NCI-H2196 treated with DMSO at 0.1 percent for 48 hours (cell line): ENCODE measurements around the gene LRRC71.

Experiments used
- DNase-seq: peaks from one replicate; lab custom pipeline; 2025; ENCODE audit not compliant: unreplicated experiment; lab: John Stamatoyannopoulos, UW

LRRC71 gene

GRCh38 chr1:156905176-156905575 lies 15.3 kb upstream of the LRRC71 start:
- DNase-seq: no peak

- no peak for DNase-seq
These were observed 14.8 kb upstream of the LRRC71 start for GRCh38 chr1:156905651-156906050.

GRCh38 chr1:156906206-156906906 lies 14.1 kb upstream of the LRRC71 start:
- DNase-seq: no peak

GRCh38 chr1:156908541-156908940 lies 11.9 kb upstream of the LRRC71 start:
- DNase-seq: no peak

GRCh38 chr1:156908955-156909354 lies 11.5 kb upstream of the LRRC71 start:
- DNase-seq: no peak

GRCh38 chr1:156909671-156910070 lies 10.8 kb upstream of the LRRC71 start:
- no peak for DNase-seq

- DNase-seq: no peak
These were observed 10.1 kb upstream of the LRRC71 start for GRCh38 chr1:156910309-156910782.

- no peak for DNase-seq
These were observed 8.7 kb upstream of the LRRC71 start for GRCh38 chr1:156911577-156912298.

GRCh38 chr1:156912310-156912709 lies 8.1 kb upstream of the LRRC71 start:
- DNase-seq: no peak

GRCh38 chr1:156912861-156913808 lies 7.3 kb upstream of the LRRC71 start:
- DNase-seq: peak; percentile 91

GRCh38 chr1:156913809-156914387 lies 6.5 kb upstream of the LRRC71 start:
- DNase-seq: no peak

- DNase-seq: no peak
These were observed 6.0 kb upstream of the LRRC71 start for GRCh38 chr1:156914440-156914856.

GRCh38 chr1:156921053-156921529 lies 659 bp downstream of the LRRC71 start:
- DNase-seq: no peak

- peak; percentile 56 for DNase-seq
These were observed 2.7 kb downstream of the LRRC71 start for GRCh38 chr1:156922986-156923669.

GRCh38 chr1:156923670-156924477 lies 3.4 kb downstream of the LRRC71 start:
- no peak for DNase-seq

GRCh38 chr1:156924478-156925153 lies 4.2 kb downstream of the LRRC71 start:
- no peak for DNase-seq

- DNase-seq: no peak
These were observed 5.0 kb downstream of the LRRC71 start for GRCh38 chr1:156925154-156926010.

GRCh38 chr1:156926175-156926574 lies 5.7 kb downstream of the LRRC71 start:
- DNase-seq: peak; percentile 72
